K562 (cell line): ENCODE measurements around the gene KLHL29. TPM values are rescaled to one million over a fixed set of nuclear protein-coding genes. Genes with fewer than 3 reads are reported as not detected.

ENCODE experiments used
- ATAC-seq: fragments of 200-7000 bp; cut with Tn5 transposase; 3 replicates; pipeline ENCODE4 v1.9.1; 2020; ENCODE audit warnings: moderate library complexity
- BruUV-seq: library from RNA; stranded (reverse); fragments of 400-500 nt; replicated peaks from 2 replicates; lab custom pipeline; 2021; lab: Mats Ljungman, UMichigan
- CTCF ChIA-PET: fragments of 300-600 bp; formaldehyde crosslinking; extraction: SDS; loops from one replicate; lab custom pipeline; 2021; ENCODE audit warnings: low intra/inter-chr PET ratio; lab: Yijun Ruan, JAX
- POLR2A ChIA-PET: fragments of 300-600, 350-650 bp; sonication (Branson Sonifier 250); formaldehyde crosslinking; extraction: SDS; loops from one replicate; lab custom pipeline; 2021; ENCODE audit warnings: antibody characterized with exemption, inconsistent platforms; lab: Yijun Ruan, JAX
- DNase-seq, 4 experiments: peaks; one replicate each; pipeline versions ENCODE4 v3.0.0 to v3.0.0-alpha.2; 2011 to 2018; ENCODE audit warnings: low spot score in 3 of 4, mixed read lengths in 3 of 4; ENCODE audit errors: extremely low read depth in 1 of 4
- FAIRE-seq: peaks from 2 replicates; lab custom pipeline; 2011; peaks lifted over from hg19 to GRCh38; lab: Jason Lieb, UNC
- H2AFZ ChIP-seq: 2 replicates; pipeline ENCODE4 v1.6.0; 2011; ENCODE audit warnings: low read depth, low read length, control low read depth, inconsistent platforms
- H3K27ac ChIP-seq: fragments of 200-600 bp; 3 replicates; pipeline ENCODE4 v1.8.0; 2011; ENCODE audit warnings: low read depth, mild to moderate bottlenecking, control low read depth, inconsistent platforms, low read length, moderate library complexity, mixed read lengths; ENCODE audit errors: extremely low read depth
- H3K27me3 ChIP-seq, 2 experiments: fragments of 300-600 bp in 1 of 2; 2 replicates in 1 of 2; 3 replicates in 1 of 2; pipeline versions ENCODE4 v1.6.0 to v1.8.0; 2011; ENCODE audit warnings: inconsistent platforms in 2 of 2, low read length in 2 of 2, mild to moderate bottlenecking in 1 of 2, mixed read lengths in 1 of 2, moderate library complexity in 1 of 2; ENCODE audit not compliant: control insufficient read depth in 2 of 2, insufficient read depth in 2 of 2
- H3K36me3 ChIP-seq: fragments of 300-600 bp; 3 replicates; pipeline ENCODE4 v1.8.0; 2011; ENCODE audit warnings: mild to moderate bottlenecking, low read length, inconsistent platforms; ENCODE audit not compliant: control insufficient read depth, insufficient read depth
- H3K4me1 ChIP-seq, 2 experiments: fragments of 200-600 bp in 1 of 2; replicated peaks in 1 of 2; 2 replicates in 1 of 2; 3 replicates in 1 of 2; pipeline versions ENCODE4 v1.5.1 to v1.8.0; 2011; ENCODE audit warnings: inconsistent platforms in 2 of 2, low read length in 2 of 2, mild to moderate bottlenecking in 1 of 2, mixed read lengths in 1 of 2, moderate library complexity in 1 of 2; ENCODE audit not compliant: control insufficient read depth in 2 of 2, insufficient read depth in 2 of 2
- H3K4me2 ChIP-seq: 2 replicates; pipeline ENCODE4 v1.6.1; 2011; ENCODE audit warnings: low read length, control low read depth, inconsistent platforms, mixed read lengths; ENCODE audit not compliant: insufficient read depth
- H3K4me3 ChIP-seq: fragments of 200-600 bp; sonication (generic), shearing (Covaris generic); 2 replicates; pipeline ENCODE4 v1.5.1; 2016; ENCODE audit warnings: control low read depth, inconsistent platforms
- H3K79me2 ChIP-seq: fragments of 200-600 bp; 3 replicates; pipeline ENCODE4 v1.8.0; 2011; ENCODE audit warnings: low read length, inconsistent platforms; ENCODE audit not compliant: control insufficient read depth, insufficient read depth
- H3K9ac ChIP-seq, 2 experiments: 2 replicates each; pipeline versions ENCODE4 v1.6.0 to v1.6.1; 2011; ENCODE audit warnings: low read depth in 2 of 2, low read length in 2 of 2, control low read depth in 1 of 2, inconsistent platforms in 1 of 2, mild to moderate bottlenecking in 1 of 2, mixed read lengths in 1 of 2; ENCODE audit not compliant: insufficient read depth in 1 of 2
- H3K9me1 ChIP-seq: one replicate; pipeline ENCODE4 v1.6.0; 2011; ENCODE audit warnings: inconsistent platforms, mild to moderate bottlenecking, low read length, moderate library complexity; ENCODE audit not compliant: control insufficient read depth, insufficient read depth
- H3K9me3 ChIP-seq: replicated peaks from 2 replicates; pipeline ENCODE4 v1.5.1; 2011; ENCODE audit warnings: low read depth, low read length, inconsistent platforms; ENCODE audit not compliant: control insufficient read depth, insufficient read depth
- H4K20me1 ChIP-seq: replicated peaks from 2 replicates; pipeline ENCODE4 v1.6.1; 2011; ENCODE audit warnings: low read length, inconsistent platforms, mixed read lengths; ENCODE audit not compliant: control insufficient read depth, insufficient read depth
- BRCA1 ChIP-seq, 2 experiments: fragments of 450-650 bp in 1 of 2; sonication (generic) in 1 of 2; formaldehyde crosslinking in 1 of 2; IDR thresholded peaks; 2 replicates each; pipeline versions ENCODE4 v1.5.0 to v1.6.1; 2017 to 2020; ENCODE audit warnings: mild to moderate bottlenecking in 1 of 2, missing genetic modification reagents in 1 of 2
- E2F5 ChIP-seq: sonication (generic); formaldehyde crosslinking; IDR thresholded peaks from 2 replicates; pipeline ENCODE4 v1.8.0; 2022; ENCODE audit warnings: mild to moderate bottlenecking, missing genetic modification reagents
- FOXA1 ChIP-seq: fragments of 450-650 bp; IDR thresholded peaks from 2 replicates; pipeline ENCODE4 v1.6.1; 2016; ENCODE audit warnings: mild to moderate bottlenecking, borderline replicate concordance
- FOXJ3 ChIP-seq: sonication (generic); formaldehyde crosslinking; IDR thresholded peaks from 2 replicates; pipeline ENCODE4 v1.4.0; 2020; ENCODE audit warnings: mild to moderate bottlenecking, missing genetic modification reagents
- HDAC2 ChIP-seq: fragments of 450-650 bp; IDR thresholded peaks from 2 replicates; pipeline ENCODE4 v1.6.1; 2016; ENCODE audit warnings: mild to moderate bottlenecking
- HMBOX1 ChIP-seq: sonication (generic); IDR thresholded peaks from 2 replicates; pipeline ENCODE4 v1.6.1; 2016
- HNRNPUL1 ChIP-seq: fragments of 200-400 bp; formaldehyde crosslinking; IDR thresholded peaks from 2 replicates; pipeline ENCODE4 v1.6.1; 2017; ENCODE audit warnings: low read length
- ID3 ChIP-seq, 2 experiments: fragments of 250-450 bp in 1 of 2; fragments of 450-650 bp in 1 of 2; sonication (Bioruptor Pico) in 1 of 2; IDR thresholded peaks; 2 replicates each; pipeline versions ENCODE4 v1.6.1 to v1.8.0; 2016 to 2021; ENCODE audit warnings: mild to moderate bottlenecking in 2 of 2, moderate library complexity in 2 of 2, missing compliant biosample characterization in 1 of 2, missing genetic modification characterization in 1 of 2
- KDM5B ChIP-seq: fragments of 200-600 bp; sonication (generic); IDR thresholded peaks from 2 replicates; pipeline ENCODE4 v1.6.1; 2012; ENCODE audit warnings: low read depth, mild to moderate bottlenecking, moderate library complexity, low read length, control low read depth, inconsistent platforms; ENCODE audit not compliant: insufficient replicate concordance
- PCBP1 ChIP-seq: fragments of 200-400 bp; formaldehyde crosslinking; IDR thresholded peaks from 2 replicates; pipeline ENCODE4 v1.6.1; 2018; ENCODE audit warnings: mild to moderate bottlenecking, low read depth, low read length; ENCODE audit not compliant: poor library complexity, severe bottlenecking
- TGIF2 ChIP-seq: sonication (generic); formaldehyde crosslinking; IDR thresholded peaks from 2 replicates; pipeline ENCODE4 v1.8.1; 2022; ENCODE audit warnings: mild to moderate bottlenecking, missing genetic modification reagents, moderate library complexity
- ZNF316 ChIP-seq: fragments of 450-650 bp; IDR thresholded peaks from 2 replicates; pipeline ENCODE4 v1.6.1; 2016
- ZNF57 ChIP-seq: fragments of 450-650 bp; formaldehyde crosslinking; IDR thresholded peaks from 2 replicates; pipeline ENCODE4 v1.4.0; 2020; ENCODE audit warnings: mild to moderate bottlenecking, moderate library complexity
- ZNF717 ChIP-seq: fragments of 250-450 bp; sonication (Bioruptor Pico); IDR thresholded peaks from 2 replicates; pipeline ENCODE4 v1.5.0; 2021
- WGBS: fragments of 100-300 bp; shearing (Covaris generic); methylation state at CpG from one replicate; pipeline ENCODE4 v1.1.6; 2016; ENCODE audit warnings: low coverage, mixed read lengths; ENCODE audit not compliant: insufficient coverage; ENCODE audit errors: missing lambda C conversion rate; 5-methylcytosine and 5-hydroxymethylcytosine counted together
- in situ Hi-C: fragments of 300-500 bp; cut with MboI; formaldehyde crosslinking; loops from 4 replicates; pipeline ENCODE4 v1.15.0; 2018; ENCODE audit warnings: inconsistent platforms, mixed read lengths
- intact Hi-C: fragments of 100-400 bp; cut with micrococcal nuclease; formaldehyde crosslinking; loops from 2 replicates; pipeline ENCODE4 v1.14.2; 2022
- polyA plus RNA-seq, 8 experiments: library from polyadenylated mRNA; depleted of rRNA in 4 of 8; stranded (reverse) in 5 of 8; unstranded in 3 of 8; fragments of >200 nt; fragmentation: Nextera tagmentation in 2 of 8; fragmentation: Illumina TruSeq in 1 of 8; extraction: Ambion mirVana in 2 of 8; extraction: Trizol in 1 of 8; gene quantifications; 2 replicates each; pipeline versions ENCODE4 v1.2.1 to v1.2.3, GENCODE V29; 2011 to 2014; ENCODE audit warnings: inconsistent platforms in 1 of 8, missing spikeins in 1 of 8
- total RNA-seq, 7 experiments: library from RNA; depleted of rRNA in 6 of 7; stranded (reverse); fragments of >200 nt in 6 of 7; fragmentation: Illumina TruSeq in 2 of 7; extraction: Trizol in 2 of 7; gene quantifications; 2 replicates each; pipeline versions ENCODE4 v1.2.1 to v1.2.3, GENCODE V29; 2011 to 2021; ENCODE audit warnings: low replicate concordance in 1 of 7

KLHL29 gene
- total and polyA plus RNA-seq, 9 of the 15 experiments (the other 6 are each of a cell fraction or from before 2014, with no cell fraction given) = 0.03 to 0.31 (median 0.08) TPM; not detected in 1

GRCh38 chr2:23409248-23409647, 24.3 kb downstream of the KLHL29 start:
- Histone ChIP-seq H3K79me2 (no peaks in the 10 kb centered on the region), H3K27me3 (peaks cover 8 to 35% of the 10 kb centered on the region in 2 experiments; a peak in 3 of 5 replicates), H2AFZ (no peak overlapping the region), H3K4me2 (no peak overlapping the region), H4K20me1 (no peaks in the 10 kb centered on the region; the same call in 1 of the 2 replicates), H3K4me3 (no peak overlapping the region), H3K9me1 (no peaks in the 10 kb centered on the region), H3K4me1 (no peaks in the 10 kb centered on the region; a peak in 1 of 5 replicates), H3K9me3 (no peaks in the 10 kb centered on the region), H3K36me3 (no peaks in the 10 kb centered on the region), H3K9ac (no peak overlapping the region), H3K27ac (no peak overlapping the region)
- WGBS = 0% methylated on average over 8 of the region's 8 CpGs
- ChIA-PET POLR2A (interaction anchor here (0.6 to 0.7 kb wide), 2 partner anchors 80 to 111 kb away, joined by 3 read pairs; no protein-coding TSS in a partner anchor), CTCF (no interaction called here)
- ATAC-seq = no peak
- no peak for FAIRE-seq
- intact Hi-C loops (no loop called here), in situ Hi-C loops (no loop called here)
- TF ChIP-seq TGIF2 (CRISPR knock-in tag) = no peak
- TF ChIP-seq HNRNPUL1 = no peak
- no peak for TF ChIP-seq ID3 (CRISPR knock-in tag; IDR thresholded peaks at IDR 0.05)
- no peak for TF ChIP-seq ID3 (tag; IDR thresholded peaks at IDR 0.05)
- no peak for DNase-seq
- no TSS peak for BruUV-seq

- no peaks in the 10 kb centered on the region; the same call in 1 of the 2 replicates for H4K20me1 ChIP-seq
- POLR2A ChIA-PET = no interaction called here
- FAIRE-seq = no peak
- no peaks in the 10 kb centered on the region for H3K9me1 ChIP-seq
- 2% methylated on average over 6 of the region's 6 CpGs for WGBS
- no TSS peak for BruUV-seq
- no peak overlapping the region for H3K27ac ChIP-seq
- no peaks in the 10 kb centered on the region for H3K36me3 ChIP-seq
- no peaks in the 10 kb centered on the region; a peak in 1 of 5 replicates for H3K4me1 ChIP-seq
- H3K27me3 ChIP-seq = peaks cover 8 to 40% of the 10 kb centered on the region in 2 experiments; a peak in 4 of 5 replicates
- H3K4me3 ChIP-seq = no peak overlapping the region
- intact Hi-C loops (no loop called here), in situ Hi-C loops (no loop called here)
- no peaks in the 10 kb centered on the region for H3K9me3 ChIP-seq
- no peak for DNase-seq
- no peaks in the 10 kb centered on the region for H3K79me2 ChIP-seq
- H3K9ac ChIP-seq = no peak overlapping the region
- TF ChIP-seq ZNF316 (no peak), ZNF717 (CRISPR knock-in tag) (no peak), PCBP1 (no peak), FOXJ3 (CRISPR knock-in tag) (no peak), HMBOX1 (no peak), ZNF57 (CRISPR knock-in tag) (no peak), HDAC2 (no peak), FOXA1 (no peak), E2F5 (CRISPR knock-in tag) (no peak), BRCA1 (IDR thresholded peaks at IDR 0.05) (no peak), BRCA1 (CRISPR knock-in tag; IDR thresholded peaks at IDR 0.05) (no peak), KDM5B (no peak)
- no peak for ATAC-seq
- CTCF ChIA-PET = no interaction called here
- no peak overlapping the region for H3K4me2 ChIP-seq
- no peak overlapping the region for H2AFZ ChIP-seq
Measured at GRCh38 chr2:23410596-23410995, 25.6 kb downstream of the KLHL29 start.
